Measurements from ENCODE around the gene CLEC4G. TPM values are rescaled to one million over a fixed set of nuclear protein-coding genes. Genes with fewer than 3 reads are reported as not detected.

Gene CLEC4G
- total and polyA plus RNA-seq, 2 donors (not counting 3 experiments of a cell fraction or from before 2014, with no cell fraction given): not detected

DNA sequence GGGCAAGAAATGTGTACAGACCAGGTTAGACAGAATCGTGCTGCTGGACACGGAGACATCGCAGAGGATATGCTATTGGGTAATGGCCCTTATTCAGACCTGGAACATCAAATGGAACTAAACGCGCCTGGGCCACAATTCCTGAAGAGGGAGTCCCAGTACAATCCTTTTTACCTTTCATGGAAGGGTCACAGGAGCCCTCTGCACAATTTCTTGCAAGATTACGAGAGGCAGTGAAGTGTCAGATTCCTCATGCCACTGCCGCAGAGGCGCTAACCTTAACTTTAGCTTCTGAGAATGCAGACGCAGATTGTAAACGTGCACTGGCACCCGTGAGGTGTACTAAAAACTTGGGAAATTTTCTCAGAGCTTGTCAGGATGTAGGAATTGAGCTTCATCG lies 49.2 kb upstream of the CLEC4G start:
- no peaks in the 10 kb centered on the region for H4K20me1 ChIP-seq (replicated peaks; ENCODE audit: control insufficient read depth, extremely low read depth, insufficient read depth, low read length)
- no peaks in the 10 kb centered on the region for H3K9me1 ChIP-seq (replicated peaks; ENCODE audit: control insufficient read depth, extremely low read depth, insufficient read depth, low read length)
- H2AFZ ChIP-seq (ENCODE audit: low read depth, low read length): no peak overlapping the region
- H3K9ac ChIP-seq (replicated peaks; ENCODE audit: extremely low read depth, insufficient read depth, low read length): no peak overlapping the region
- intact Hi-C loops (cut with micrococcal nuclease): no loop called here
- dilution Hi-C loops (cut with MboI; ENCODE audit: extremely low pct_ligation_motif_present, low sequenced_read_pairs): no loop called here
- BruUV-seq (replicated peaks): no TSS peak
- H3K4me2 ChIP-seq (ENCODE audit: insufficient read depth, low read length): no peak overlapping the region
- no peaks in the 10 kb centered on the region for H3K27me3 ChIP-seq (ENCODE audit: control insufficient read depth in 2 of 2, insufficient read depth in 2 of 2, low read length in 2 of 2)
- H3K4me1 ChIP-seq (ENCODE audit: control insufficient read depth, extremely low read depth, insufficient read depth, low read length): no peaks in the 10 kb centered on the region
- H3K27ac ChIP-seq (ENCODE audit: insufficient read depth, low read depth, low read length): no peak overlapping the region
- CTCF ChIA-PET: interaction anchor here (5.2 kb wide), 1 partner anchor 18 kb away, joined by 35 read pairs; no protein-coding TSS in a partner anchor
- H3K79me2 ChIP-seq (ENCODE audit: control insufficient read depth, insufficient read depth, low read length): no peaks in the 10 kb centered on the region
- H3K4me3 ChIP-seq (replicated peaks in 1 of 3; ENCODE audit: insufficient read depth in 1 of 3, low read depth in 1 of 3, low read length in 3 of 3): no peak overlapping the region
- no peaks in the 10 kb centered on the region for H3K9me3 ChIP-seq (replicated peaks; ENCODE audit: control insufficient read depth, insufficient read depth, low read length)
- no peaks in the 10 kb centered on the region for H3K36me3 ChIP-seq (ENCODE audit: control insufficient read depth in 2 of 2, extremely low read depth in 1 of 2, insufficient read depth in 2 of 2, low read length in 2 of 2)
- POLR2A ChIA-PET: no interaction called here
- TF ChIP-seq POLR2AphosphoS5 (IDR thresholded peaks at IDR 0.05; ENCODE audit: insufficient read depth, low read depth, low read length) (no peak), GATA2 (IDR thresholded peaks at IDR 0.05; ENCODE audit: insufficient read depth, insufficient read length, low read depth, low read length) (no peak)
- DNase-seq (ENCODE audit: low read depth, low spot score) (no peak), FAIRE-seq (no peak)

DNA sequence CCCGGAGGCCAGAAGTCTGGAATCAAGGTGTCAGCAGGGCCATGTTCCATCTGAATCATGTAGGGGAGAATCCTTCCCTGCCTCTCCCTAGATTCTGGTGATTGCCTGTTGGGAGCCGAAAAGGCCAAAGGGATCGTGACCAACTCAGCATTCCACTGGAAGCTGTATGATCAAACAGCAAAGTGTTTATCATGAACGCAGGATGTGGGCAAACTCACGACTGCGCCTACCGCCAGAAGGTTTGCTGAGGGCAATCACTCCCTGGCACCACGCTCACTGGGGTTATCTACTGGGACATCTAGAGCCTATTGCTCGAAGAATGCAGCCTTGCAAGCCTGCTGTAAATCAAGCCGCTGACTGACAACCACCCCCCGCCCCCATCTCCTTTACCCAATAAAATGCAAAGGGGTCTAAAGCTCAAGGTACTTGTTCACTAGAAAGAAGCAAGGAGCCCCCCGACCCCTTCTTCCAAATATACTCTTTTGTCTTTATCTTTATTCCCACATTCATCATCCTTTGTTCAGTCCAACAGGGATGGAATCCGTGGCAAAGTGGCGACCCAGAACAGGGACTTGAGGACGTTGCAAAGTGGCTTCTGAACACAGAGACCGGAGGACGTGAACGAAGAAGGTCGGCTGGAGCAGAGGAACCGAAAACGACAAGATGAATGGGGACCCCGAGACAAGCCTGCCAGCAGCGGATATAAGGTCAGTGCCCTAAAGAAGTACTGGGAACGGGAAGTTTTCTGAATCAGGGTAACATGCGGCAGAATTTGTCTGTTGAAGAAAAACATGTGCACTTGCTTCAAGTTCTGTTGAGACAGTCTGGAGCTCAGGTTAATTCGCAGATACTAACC lies 47.9 kb upstream of the CLEC4G start:
- intact Hi-C loops (cut with micrococcal nuclease) (no loop called here), dilution Hi-C loops (cut with MboI; ENCODE audit: extremely low pct_ligation_motif_present, low sequenced_read_pairs) (no loop called here)
- TF ChIP-seq GATA2 (IDR thresholded peaks at IDR 0.05; ENCODE audit: insufficient read depth, insufficient read length, low read depth, low read length) (no peak), MYC (IDR thresholded peaks at IDR 0.05; ENCODE audit: low read depth, low read length) (no peak), FOS (IDR thresholded peaks at IDR 0.05; ENCODE audit: borderline replicate concordance, insufficient read depth, low read length) (no peak), POLR2AphosphoS5 (IDR thresholded peaks at IDR 0.05; ENCODE audit: insufficient read depth, low read depth, low read length) (no peak), JUN (IDR thresholded peaks at IDR 0.05; ENCODE audit: borderline replicate concordance, insufficient read depth, insufficient read length, low read depth) (no peak), EZH2 (IDR thresholded peaks at IDR 0.05; ENCODE audit: borderline replicate concordance, low read depth, low read length, severe bottlenecking) (no peak), POLR2A (IDR thresholded peaks at IDR 0.05; ENCODE audit: low read depth, low read length) (no peak)
- TF ChIP-seq, protein P1, sequence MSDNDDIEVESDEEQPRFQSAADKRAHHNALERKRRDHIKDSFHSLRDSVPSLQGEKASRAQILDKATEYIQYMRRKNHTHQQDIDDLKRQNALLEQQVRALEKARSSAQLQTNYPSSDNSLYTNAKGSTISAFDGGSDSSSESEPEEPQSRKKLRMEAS (IDR thresholded peaks at IDR 0.05; ENCODE audit: insufficient read depth, insufficient read length): no peak
- TF ChIP-seq, protein P2, sequence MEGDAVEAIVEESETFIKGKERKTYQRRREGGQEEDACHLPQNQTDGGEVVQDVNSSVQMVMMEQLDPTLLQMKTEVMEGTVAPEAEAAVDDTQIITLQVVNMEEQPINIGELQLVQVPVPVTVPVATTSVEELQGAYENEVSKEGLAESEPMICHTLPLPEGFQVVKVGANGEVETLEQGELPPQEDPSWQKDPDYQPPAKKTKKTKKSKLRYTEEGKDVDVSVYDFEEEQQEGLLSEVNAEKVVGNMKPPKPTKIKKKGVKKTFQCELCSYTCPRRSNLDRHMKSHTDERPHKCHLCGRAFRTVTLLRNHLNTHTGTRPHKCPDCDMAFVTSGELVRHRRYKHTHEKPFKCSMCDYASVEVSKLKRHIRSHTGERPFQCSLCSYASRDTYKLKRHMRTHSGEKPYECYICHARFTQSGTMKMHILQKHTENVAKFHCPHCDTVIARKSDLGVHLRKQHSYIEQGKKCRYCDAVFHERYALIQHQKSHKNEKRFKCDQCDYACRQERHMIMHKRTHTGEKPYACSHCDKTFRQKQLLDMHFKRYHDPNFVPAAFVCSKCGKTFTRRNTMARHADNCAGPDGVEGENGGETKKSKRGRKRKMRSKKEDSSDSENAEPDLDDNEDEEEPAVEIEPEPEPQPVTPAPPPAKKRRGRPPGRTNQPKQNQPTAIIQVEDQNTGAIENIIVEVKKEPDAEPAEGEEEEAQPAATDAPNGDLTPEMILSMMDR (IDR thresholded peaks at IDR 0.05; ENCODE audit: extremely low read depth in 1 of 2, insufficient read depth in 1 of 2, low read depth in 1 of 2, low read length in 2 of 2): no peak
- Histone ChIP-seq H3K79me2 (ENCODE audit: control insufficient read depth, insufficient read depth, low read length) (no peaks in the 10 kb centered on the region), H3K9me1 (replicated peaks; ENCODE audit: control insufficient read depth, extremely low read depth, insufficient read depth, low read length) (no peaks in the 10 kb centered on the region), H3K9ac (replicated peaks; ENCODE audit: extremely low read depth, insufficient read depth, low read length) (no peak overlapping the region), H3K4me3 (replicated peaks in 1 of 3; ENCODE audit: insufficient read depth in 1 of 3, low read depth in 1 of 3, low read length in 3 of 3) (no peak overlapping the region), H4K20me1 (replicated peaks; ENCODE audit: control insufficient read depth, extremely low read depth, insufficient read depth, low read length) (no peaks in the 10 kb centered on the region), H3K4me2 (ENCODE audit: insufficient read depth, low read length) (no peak overlapping the region), H2AFZ (ENCODE audit: low read depth, low read length) (no peak overlapping the region), H3K36me3 (ENCODE audit: control insufficient read depth in 2 of 2, extremely low read depth in 1 of 2, insufficient read depth in 2 of 2, low read length in 2 of 2) (no peaks in the 10 kb centered on the region), H3K9me3 (replicated peaks; ENCODE audit: control insufficient read depth, insufficient read depth, low read length) (no peaks in the 10 kb centered on the region), H3K27me3 (ENCODE audit: control insufficient read depth in 2 of 2, insufficient read depth in 2 of 2, low read length in 2 of 2) (no peaks in the 10 kb centered on the region), H3K27ac (ENCODE audit: insufficient read depth, low read depth, low read length) (no peak overlapping the region), H3K4me1 (ENCODE audit: control insufficient read depth, extremely low read depth, insufficient read depth, low read length) (no peaks in the 10 kb centered on the region)
- ChIA-PET POLR2A (no interaction called here), CTCF (interaction anchor here (5.2 kb wide), 1 partner anchor 20 kb away, joined by 35 read pairs; no protein-coding TSS in a partner anchor)
- BruUV-seq (replicated peaks): no TSS peak
- FAIRE-seq (no peak), DNase-seq (ENCODE audit: low read depth, low spot score) (no peak)

Data from endothelial cell of umbilical vein (primary cell).